Stomach (tissue), 4 donors: ENCODE data around the gene B3GNT3.

ENCODE experiments used
- EP300 ChIP-seq: sonication (generic); formaldehyde crosslinking; IDR thresholded peaks from one replicate; pipeline ENCODE4 v1.6.1; 2017; ENCODE audit warnings: antibody characterized with exemption
- POLR2A ChIP-seq, 4 donors: fragments of 450-650 bp; IDR thresholded peaks; one replicate each; pipeline ENCODE4 v1.6.1; 2016; ENCODE audit warnings: antibody characterized with exemption in 4 of 4, control low read depth in 2 of 4, mild to moderate bottlenecking in 1 of 4, moderate library complexity in 1 of 4
- POLR2AphosphoS5 ChIP-seq, 3 donors: sonication (generic); formaldehyde crosslinking; IDR thresholded peaks; one replicate each; pipeline ENCODE4 v1.6.1; 2016; ENCODE audit warnings: antibody characterized with exemption in 3 of 3
- TF ChIP-seq, protein P1 (sequence below), 7 experiments: fragments of 450-650 bp in 4 of 7; fragments of 200-600 bp in 3 of 7; sonication (generic) in 3 of 7; IDR thresholded peaks; one replicate each; pipeline ENCODE4 v1.5.1; 2016 to 2019; ENCODE audit warnings: antibody characterized with exemption in 7 of 7, control low read depth in 2 of 7, mild to moderate bottlenecking in 1 of 7

GRCh38 chr19:17794412-17794730 is 567 bp upstream of the B3GNT3 start:
- TF ChIP-seq, protein P1, sequence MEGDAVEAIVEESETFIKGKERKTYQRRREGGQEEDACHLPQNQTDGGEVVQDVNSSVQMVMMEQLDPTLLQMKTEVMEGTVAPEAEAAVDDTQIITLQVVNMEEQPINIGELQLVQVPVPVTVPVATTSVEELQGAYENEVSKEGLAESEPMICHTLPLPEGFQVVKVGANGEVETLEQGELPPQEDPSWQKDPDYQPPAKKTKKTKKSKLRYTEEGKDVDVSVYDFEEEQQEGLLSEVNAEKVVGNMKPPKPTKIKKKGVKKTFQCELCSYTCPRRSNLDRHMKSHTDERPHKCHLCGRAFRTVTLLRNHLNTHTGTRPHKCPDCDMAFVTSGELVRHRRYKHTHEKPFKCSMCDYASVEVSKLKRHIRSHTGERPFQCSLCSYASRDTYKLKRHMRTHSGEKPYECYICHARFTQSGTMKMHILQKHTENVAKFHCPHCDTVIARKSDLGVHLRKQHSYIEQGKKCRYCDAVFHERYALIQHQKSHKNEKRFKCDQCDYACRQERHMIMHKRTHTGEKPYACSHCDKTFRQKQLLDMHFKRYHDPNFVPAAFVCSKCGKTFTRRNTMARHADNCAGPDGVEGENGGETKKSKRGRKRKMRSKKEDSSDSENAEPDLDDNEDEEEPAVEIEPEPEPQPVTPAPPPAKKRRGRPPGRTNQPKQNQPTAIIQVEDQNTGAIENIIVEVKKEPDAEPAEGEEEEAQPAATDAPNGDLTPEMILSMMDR (IDR thresholded peaks at IDR 0.05): no peak
- TF ChIP-seq POLR2A (IDR thresholded peaks at IDR 0.05): no peak
- TF ChIP-seq POLR2AphosphoS5 (IDR thresholded peaks at IDR 0.05): no peak
- no peak for TF ChIP-seq EP300
